Measurements from ENCODE around the gene PRPF8.

The PRPF8 gene

DNA sequence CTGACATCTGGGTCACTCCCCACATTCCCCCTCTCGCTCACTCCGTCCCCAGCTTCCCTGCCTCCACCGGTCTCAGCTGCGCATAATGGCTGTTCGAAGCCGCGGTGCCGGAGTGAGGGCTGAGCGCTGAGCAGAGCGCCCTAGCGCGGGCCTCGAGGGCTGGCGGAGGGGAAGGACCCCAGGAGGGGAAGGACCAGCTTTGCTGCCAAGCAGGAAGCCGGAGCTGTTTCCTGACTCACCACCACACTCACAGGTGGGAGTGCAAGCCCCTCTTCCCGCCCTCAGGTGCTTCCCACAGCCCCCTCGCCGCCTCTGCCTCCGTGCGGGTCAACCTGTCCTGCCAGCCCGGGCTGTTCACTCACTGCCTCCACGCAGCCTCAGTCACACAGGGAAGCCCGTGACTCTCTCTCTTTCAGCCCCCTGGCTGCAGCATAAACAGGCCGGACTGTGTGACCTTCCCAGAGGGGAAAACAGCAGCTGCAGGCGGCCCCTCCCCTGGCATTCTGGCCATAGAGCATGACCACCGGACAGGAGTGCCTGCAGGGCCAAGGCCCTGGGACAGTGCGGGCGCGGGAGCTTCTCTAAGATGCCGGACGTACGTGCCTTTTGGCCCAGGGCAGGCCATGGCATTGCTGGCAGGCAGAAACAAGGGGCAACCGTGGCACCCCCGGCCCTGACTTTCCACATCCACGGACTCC, 79.7 kb downstream of the PRPF8 start:
- no peak for DNase-seq (ENCODE audit: low read depth)
- TF ChIP-seq, protein P1, sequence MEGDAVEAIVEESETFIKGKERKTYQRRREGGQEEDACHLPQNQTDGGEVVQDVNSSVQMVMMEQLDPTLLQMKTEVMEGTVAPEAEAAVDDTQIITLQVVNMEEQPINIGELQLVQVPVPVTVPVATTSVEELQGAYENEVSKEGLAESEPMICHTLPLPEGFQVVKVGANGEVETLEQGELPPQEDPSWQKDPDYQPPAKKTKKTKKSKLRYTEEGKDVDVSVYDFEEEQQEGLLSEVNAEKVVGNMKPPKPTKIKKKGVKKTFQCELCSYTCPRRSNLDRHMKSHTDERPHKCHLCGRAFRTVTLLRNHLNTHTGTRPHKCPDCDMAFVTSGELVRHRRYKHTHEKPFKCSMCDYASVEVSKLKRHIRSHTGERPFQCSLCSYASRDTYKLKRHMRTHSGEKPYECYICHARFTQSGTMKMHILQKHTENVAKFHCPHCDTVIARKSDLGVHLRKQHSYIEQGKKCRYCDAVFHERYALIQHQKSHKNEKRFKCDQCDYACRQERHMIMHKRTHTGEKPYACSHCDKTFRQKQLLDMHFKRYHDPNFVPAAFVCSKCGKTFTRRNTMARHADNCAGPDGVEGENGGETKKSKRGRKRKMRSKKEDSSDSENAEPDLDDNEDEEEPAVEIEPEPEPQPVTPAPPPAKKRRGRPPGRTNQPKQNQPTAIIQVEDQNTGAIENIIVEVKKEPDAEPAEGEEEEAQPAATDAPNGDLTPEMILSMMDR (conservative IDR thresholded peaks at IDR 0.05; ENCODE audit: low read length) = no peak
- H3K4me3 ChIP-seq (ENCODE audit: low read length) = no peak overlapping the region

DNA sequence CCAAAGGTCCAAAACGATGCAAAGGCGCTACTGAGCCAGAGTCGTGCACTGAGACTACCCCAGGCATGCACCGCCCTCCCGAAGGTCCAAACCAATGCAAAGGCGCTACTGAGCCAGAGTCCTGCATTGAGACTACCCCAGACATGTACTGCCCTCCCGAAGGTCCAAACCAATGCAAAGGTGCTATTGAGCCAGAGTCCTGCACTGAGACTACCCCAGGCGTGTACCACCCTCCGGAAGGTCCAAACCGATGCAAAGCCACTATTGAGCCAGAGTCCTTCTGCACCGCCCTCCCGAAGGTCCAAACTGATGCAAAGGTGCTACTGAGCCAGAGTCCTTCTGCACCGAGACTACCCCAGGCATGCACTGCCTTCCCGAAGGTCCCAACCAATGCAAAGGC, 83.1 kb downstream of the PRPF8 start:
- H3K4me3 ChIP-seq (ENCODE audit: low read length) = no peak overlapping the region
- DNase-seq (ENCODE audit: low read depth) = no peak
- TF ChIP-seq, protein P1 (conservative IDR thresholded peaks at IDR 0.05; ENCODE audit: low read length) = no peak
